Panc1 (cell line): Measurements from ENCODE around the gene CXXC1.

Experiments
- CTCF ChIP-seq: fragments of 450-650 bp; IDR thresholded peaks from 2 replicates; pipeline ENCODE4 v1.5.1; 2017; ENCODE audit warnings: mild to moderate bottlenecking
- POLR2AphosphoS5 ChIP-seq: IDR thresholded peaks from 2 replicates; pipeline ENCODE4 v1.6.1; 2012; ENCODE audit warnings: mild to moderate bottlenecking, low read depth, low read length, moderate library complexity
- REST ChIP-seq, 2 experiments: IDR thresholded peaks; 2 replicates each; pipeline ENCODE4 v1.6.1; 2011 to 2012; ENCODE audit warnings: low read depth in 2 of 2, control low read depth in 1 of 2, low read length in 1 of 2, mild to moderate bottlenecking in 1 of 2, moderate library complexity in 1 of 2; ENCODE audit not compliant: insufficient read depth in 1 of 2
- SIN3A ChIP-seq: IDR thresholded peaks from 2 replicates; pipeline ENCODE4 v1.6.1; 2012; ENCODE audit warnings: low read depth, mild to moderate bottlenecking, low read length, moderate library complexity, borderline replicate concordance; ENCODE audit not compliant: insufficient read depth
- TCF7L2 ChIP-seq: IDR thresholded peaks from 2 replicates; pipeline ENCODE4 v1.6.1; 2011; ENCODE audit warnings: mild to moderate bottlenecking, low read depth, low read length, inconsistent platforms

DNA sequence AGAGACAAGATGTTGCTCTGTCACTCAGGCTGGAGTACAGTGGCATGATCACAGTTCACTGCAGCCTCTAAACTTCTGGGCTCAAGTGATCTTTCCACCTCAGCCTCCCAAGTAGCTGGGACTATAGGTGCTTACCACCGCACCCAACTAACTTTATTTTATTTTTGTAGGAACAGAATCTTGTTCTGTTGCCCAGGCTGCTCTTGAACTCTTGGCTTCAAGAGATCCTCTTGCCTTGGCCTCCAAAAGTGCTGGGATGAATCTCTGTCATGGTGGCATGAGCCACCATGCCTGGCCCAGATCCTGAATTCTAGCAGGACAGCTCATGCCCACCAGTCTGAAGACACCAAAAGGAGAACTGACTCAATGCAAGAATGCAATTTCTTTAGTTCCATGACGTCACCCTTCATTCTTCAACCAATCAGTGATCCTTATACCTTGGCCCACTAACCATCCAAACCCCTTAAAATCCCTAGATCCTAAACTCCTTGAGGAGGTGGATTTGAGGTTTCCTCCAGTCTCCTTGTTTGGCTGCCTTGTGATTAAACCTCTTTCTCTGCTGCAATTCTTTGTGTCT is 25.6 kb upstream of the CXXC1 start:
- TF ChIP-seq CTCF = no peak
- no peak for TF ChIP-seq REST (IDR thresholded peaks at IDR 0.05; ENCODE audit: insufficient read depth in 1 of 2, low read depth in 2 of 2, low read length in 1 of 2)
- TF ChIP-seq POLR2AphosphoS5 = no peak
- TF ChIP-seq TCF7L2 = no peak
- no peak for TF ChIP-seq SIN3A
